ENCODE measurements around the gene CATSPERD. TPM values are rescaled to one million over a fixed set of nuclear protein-coding genes. Genes with fewer than 3 reads are reported as not detected.
A peak's percentile ranks its signal among the peaks of the same experiment; 100 is the strongest.
"Not testable (repeated sequence)": the region's sequence is repeated elsewhere in the genome, so short reads cannot be mapped to it uniquely, and the experiment has no call there.

Gene CATSPERD
- total RNA-seq, 1 donor from 2014 or later = not detected

GRCh38 chr19:5687360-5688198 is 32.9 kb upstream of the CATSPERD start:
- H3K27me3 Mint-ChIP-seq (ENCODE audit: low read depth) = no peaks in the 10 kb centered on the region
- H3K4me1 Mint-ChIP-seq = peaks cover 18% of the 10 kb centered on the region
- H3K36me3 Mint-ChIP-seq = no peaks in the 10 kb centered on the region
- no peaks in the 10 kb centered on the region for H3K9me3 Mint-ChIP-seq
- H3K27ac Mint-ChIP-seq = no peak overlapping the region
- peak overlapping the region; percentile 71 for H3K4me3 Mint-ChIP-seq
- TF ChIP-seq CTCF (IDR thresholded peaks at IDR 0.05; ENCODE audit: unreplicated experiment) = no peak
- no peak for DNase-seq (ENCODE audit: low spot score in 2 of 2, unreplicated experiment in 2 of 2)

- H3K4me3 Mint-ChIP-seq = peak overlapping the region; percentile 53
- not testable (repeated sequence) for H3K27ac Mint-ChIP-seq; H3K27me3 Mint-ChIP-seq (ENCODE audit: low read depth); H3K36me3 Mint-ChIP-seq; DNase-seq (ENCODE audit: low spot score in 2 of 2, unreplicated experiment in 2 of 2); H3K9me3 Mint-ChIP-seq
- H3K4me1 Mint-ChIP-seq = peaks cover 16% of the 10 kb centered on the region
Measured at GRCh38 chr19:5688262-5688881, 32.1 kb upstream of the CATSPERD start.

- H3K4me1 Mint-ChIP-seq = peaks cover 16% of the 10 kb centered on the region
- peak; percentile 96 to 100 for DNase-seq (ENCODE audit: low spot score in 2 of 2, unreplicated experiment in 2 of 2)
Measured at GRCh38 chr19:5690125-5690954, 30.1 kb upstream of the CATSPERD start, which contains the start of gene RPL36. Gene RPL36 (plus strand): TSS chr19:5690295. CDS start chr19:5690508, 213 bp downstream.

GRCh38 chr19:5690955-5691821 is 29.2 kb upstream of the CATSPERD start:
- no peak for DNase-seq (ENCODE audit: low spot score in 2 of 2, unreplicated experiment in 2 of 2)
- Mint-ChIP-seq H3K27me3 (ENCODE audit: low read depth) (no peaks in the 10 kb centered on the region), H3K4me3 (peak overlapping the region; percentile 98), H3K9me3 (no peaks in the 10 kb centered on the region), H3K36me3 (no peaks in the 10 kb centered on the region), H3K27ac (peak overlapping the region; percentile 97), H3K4me1 (peaks cover 16% of the 10 kb centered on the region)
- TF ChIP-seq CTCF (IDR thresholded peaks at IDR 0.05; ENCODE audit: unreplicated experiment) = no peak

More at GRCh38 chr19:5690125-5690954, 30.1 kb upstream of the CATSPERD start, which contains the start of gene RPL36:
- peak; percentile 90 for TF ChIP-seq CTCF (IDR thresholded peaks at IDR 0.05; ENCODE audit: unreplicated experiment)
- H3K9me3 Mint-ChIP-seq = no peaks in the 10 kb centered on the region
- no peaks in the 10 kb centered on the region for H3K36me3 Mint-ChIP-seq
- no peaks in the 10 kb centered on the region for H3K27me3 Mint-ChIP-seq (ENCODE audit: low read depth)
- H3K27ac Mint-ChIP-seq = peak within 1 kb of the TSS; percentile 97
- peak within 1 kb of the TSS; percentile 98 for H3K4me3 Mint-ChIP-seq

- no peaks in the 10 kb centered on the region for H3K9me3 Mint-ChIP-seq
Measured at GRCh38 chr19:5691822-5692722, 28.4 kb upstream of the CATSPERD start.

More at GRCh38 chr19:5691822-5692722, 28.4 kb upstream of the CATSPERD start:
- no peak for DNase-seq (ENCODE audit: low spot score in 2 of 2, unreplicated experiment in 2 of 2)
- Mint-ChIP-seq H3K27ac (peak overlapping the region; percentile 80), H3K4me1 (peaks cover 16% of the 10 kb centered on the region), H3K4me3 (peak overlapping the region; percentile 98), H3K36me3 (no peaks in the 10 kb centered on the region), H3K27me3 (ENCODE audit: low read depth) (no peaks in the 10 kb centered on the region)
- no peak for TF ChIP-seq CTCF (IDR thresholded peaks at IDR 0.05; ENCODE audit: unreplicated experiment)
